NOMO-1 treated with DMSO at 0.1 percent for 48 hours (cell line): ENCODE data around the gene NBL1.
A peak's percentile ranks its signal among the peaks of the same experiment; 100 is the strongest.

Source experiments
- DNase-seq: peaks from one replicate; lab custom pipeline; 2025; ENCODE audit not compliant: unreplicated experiment; lab: John Stamatoyannopoulos, UW

The NBL1 gene

GRCh38 chr1:19665496-19666465, 21.7 kb downstream of the NBL1 start:
- DNase-seq, result no peak

- no peak for DNase-seq
These were observed 24.8 kb downstream of the NBL1 start for GRCh38 chr1:19668888-19669287.

GRCh38 chr1:19670787-19671186, 26.7 kb downstream of the NBL1 start:
- DNase-seq, result no peak

- no peak for DNase-seq
These were observed 28.1 kb downstream of the NBL1 start for GRCh38 chr1:19672237-19672636.

GRCh38 chr1:19675797-19676196, 31.7 kb downstream of the NBL1 start:
- no peak for DNase-seq

- DNase-seq, result peak; percentile 17
These were observed 32.4 kb downstream of the NBL1 start for GRCh38 chr1:19676438-19676922.

- no peak for DNase-seq
These were observed 34.4 kb downstream of the NBL1 start for GRCh38 chr1:19678493-19678892.

- DNase-seq, result no peak
These were observed 34.9 kb downstream of the NBL1 start for GRCh38 chr1:19678931-19679453.

GRCh38 chr1:19679691-19680090, 35.6 kb downstream of the NBL1 start:
- DNase-seq, result no peak

- DNase-seq, result no peak
These were observed 36.5 kb downstream of the NBL1 start for GRCh38 chr1:19680644-19681043.

GRCh38 chr1:19682257-19682656, 38.1 kb downstream of the NBL1 start:
- no peak for DNase-seq

GRCh38 chr1:19682901-19683300, 38.8 kb downstream of the NBL1 start:
- no peak for DNase-seq

- no peak for DNase-seq
These were observed 39.2 kb downstream of the NBL1 start for GRCh38 chr1:19683351-19683750.

GRCh38 chr1:19684677-19685076, 40.6 kb downstream of the NBL1 start:
- no peak for DNase-seq

GRCh38 chr1:19685994-19686393, 41.9 kb downstream of the NBL1 start:
- no peak for DNase-seq

GRCh38 chr1:19687414-19687813, 43.3 kb downstream of the NBL1 start:
- no peak for DNase-seq

- no peak for DNase-seq
These were observed 44.1 kb downstream of the NBL1 start for GRCh38 chr1:19688041-19688842.

GRCh38 chr1:19689085-19689757, 45.1 kb downstream of the NBL1 start:
- no peak for DNase-seq

GRCh38 chr1:19689856-19690255, 45.7 kb downstream of the NBL1 start:
- no peak for DNase-seq

GRCh38 chr1:19690342-19690741, 46.2 kb downstream of the NBL1 start:
- no peak for DNase-seq

- no peak for DNase-seq
These were observed 50.2 kb downstream of the NBL1 start for GRCh38 chr1:19694298-19694697.
